ENCODE data around the gene MAP1LC3B2. TPM values are rescaled to one million over a fixed set of nuclear protein-coding genes. Genes with fewer than 3 reads are reported as not detected.

Gene MAP1LC3B2
- total RNA-seq, 1 experiment from 2014 or later = 1.9 TPM

- Histone ChIP-seq H3K36me3 (ENCODE audit: control insufficient read depth, insufficient read depth, low read length) (no peaks in the 10 kb centered on the region), H3K27ac (ENCODE audit: low read length) (peak overlapping the region; percentile 67), H3K4me3 (ENCODE audit: low read depth in 2 of 2, low read length in 2 of 2) (no peak overlapping the region), H3K27me3 (ENCODE audit: control insufficient read depth, insufficient read depth, low read length) (no peaks in the 10 kb centered on the region), H3K9me3 (ENCODE audit: control insufficient read depth, insufficient read depth, low read depth, low read length) (no peaks in the 10 kb centered on the region), H3K4me1 (ENCODE audit: control insufficient read depth, insufficient read depth, low read length) (peaks cover 28% of the 10 kb centered on the region)
- no peak for TF ChIP-seq REST (IDR thresholded peaks at IDR 0.05; ENCODE audit: insufficient read depth in 1 of 2, low read depth in 2 of 2, low read length in 1 of 2)
- TF ChIP-seq POLR2AphosphoS5 (IDR thresholded peaks at IDR 0.05; ENCODE audit: low read depth, low read length) = no peak
- no peak for TF ChIP-seq TCF7L2 (IDR thresholded peaks at IDR 0.05; ENCODE audit: low read depth, low read length)
- no peak for TF ChIP-seq CTCF (IDR thresholded peaks at IDR 0.05)
- TF ChIP-seq SIN3A (IDR thresholded peaks at IDR 0.05; ENCODE audit: borderline replicate concordance, insufficient read depth, low read depth, low read length) = no peak
- DNase-seq (ENCODE audit: low read depth, low spot score) (no peak), ATAC-seq (no peak)
- intact Hi-C loops (cut with micrococcal nuclease; ENCODE audit: unreplicated experiment) = loop anchor here (10.0 kb wide), 1 partner anchor 143 kb away; no protein-coding TSS in a partner anchor
- in situ Hi-C loops (cut with HindIII; ENCODE audit: low pct_unique_long_range_greater_than_20kb, low sequenced_read_pairs) = no loop called here
- BruUV-seq (replicated peaks) = no TSS peak
- POLR2A ChIA-PET = interaction anchor here (0.6 kb wide), 2 partner anchors 14 to 321 kb away, joined by 3 to 5 read pairs; no protein-coding TSS in a partner anchor
- CTCF ChIA-PET = interaction anchor here (0.6 kb wide), 2 partner anchors 311 to 339 kb away, joined by 3 to 14 read pairs; no protein-coding TSS in a partner anchor
Measured at GRCh38 chr12:116597886-116598285, 38.7 kb downstream of the MAP1LC3B2 start.

- CTCF ChIA-PET = interaction anchor here (0.5 to 0.6 kb wide), 2 partner anchors 11 to 312 kb away, joined by 3 read pairs; no protein-coding TSS in a partner anchor
- no peak for TF ChIP-seq POLR2AphosphoS5 (IDR thresholded peaks at IDR 0.05; ENCODE audit: low read depth, low read length)
- TF ChIP-seq REST (IDR thresholded peaks at IDR 0.05; ENCODE audit: insufficient read depth in 1 of 2, low read depth in 2 of 2, low read length in 1 of 2) = no peak
- no peak for TF ChIP-seq SIN3A (IDR thresholded peaks at IDR 0.05; ENCODE audit: borderline replicate concordance, insufficient read depth, low read depth, low read length)
- TF ChIP-seq CTCF (IDR thresholded peaks at IDR 0.05) = no peak
- TF ChIP-seq TCF7L2 (IDR thresholded peaks at IDR 0.05; ENCODE audit: low read depth, low read length) = no peak
- H3K27ac ChIP-seq (ENCODE audit: low read length) = peak overlapping the region; percentile 67
- ATAC-seq (no peak), DNase-seq (ENCODE audit: low read depth, low spot score) (no peak)
- H3K36me3 ChIP-seq (ENCODE audit: control insufficient read depth, insufficient read depth, low read length) = no peaks in the 10 kb centered on the region
- no peaks in the 10 kb centered on the region for H3K9me3 ChIP-seq (ENCODE audit: control insufficient read depth, insufficient read depth, low read depth, low read length)
- H3K4me3 ChIP-seq (ENCODE audit: low read depth in 2 of 2, low read length in 2 of 2) = no peak overlapping the region
- POLR2A ChIA-PET = interaction anchor here (0.6 kb wide), 2 partner anchors 15 to 73 kb away, joined by 3 read pairs; no protein-coding TSS in a partner anchor
- no TSS peak for BruUV-seq (replicated peaks)
- in situ Hi-C loops (cut with HindIII; ENCODE audit: low pct_unique_long_range_greater_than_20kb, low sequenced_read_pairs) (no loop called here), intact Hi-C loops (cut with micrococcal nuclease; ENCODE audit: unreplicated experiment) (loop anchor here (10.0 kb wide), 1 partner anchor 144 kb away; no protein-coding TSS in a partner anchor)
- H3K4me1 ChIP-seq (ENCODE audit: control insufficient read depth, insufficient read depth, low read length) = peaks cover 28% of the 10 kb centered on the region
- H3K27me3 ChIP-seq (ENCODE audit: control insufficient read depth, insufficient read depth, low read length) = no peaks in the 10 kb centered on the region
Measured at GRCh38 chr12:116598311-116599284, 39.4 kb downstream of the MAP1LC3B2 start.
